NCI-H2196 treated with DMSO at 0.1 percent for 48 hours (cell line): ENCODE data around the gene VCX2.
"Not testable (repeated sequence)": the region's sequence is repeated elsewhere in the genome, so short reads cannot be mapped to it uniquely, and the experiment has no call there.

Source experiments
- DNase-seq: peaks from one replicate; lab custom pipeline; 2025; ENCODE audit not compliant: unreplicated experiment; lab: John Stamatoyannopoulos, UW

Gene VCX2

GRCh38 chrX:8125566-8125965 lies 45.5 kb downstream of the VCX2 start:
- DNase-seq: no peak

GRCh38 chrX:8122538-8122937 lies 48.5 kb downstream of the VCX2 start:
- DNase-seq: no peak

GRCh38 chrX:8121391-8121790 lies 49.7 kb downstream of the VCX2 start:
- not testable (repeated sequence) for DNase-seq
